Spleen (tissue), 11 donors: ENCODE results near the gene ZDHHC4. TPM values are rescaled to one million over a fixed set of nuclear protein-coding genes. Genes with fewer than 3 reads are reported as not detected.
A peak's percentile ranks its signal among the peaks of the same experiment; 100 is the strongest.

Source experiments
- DNase-seq: peaks from one replicate; pipeline ENCODE4 v3.0.0-alpha.2; 2020
- H3K27ac ChIP-seq, 8 donors: fragments of 200-600 bp; sonication (generic) in 7 of 8; 1 replicate in 4 of 8; 2 replicates in 4 of 8; pipeline versions ENCODE4 v1.5.0 to v1.8.0; 2016 to 2021; ENCODE audit warnings: inconsistent platforms in 4 of 8, mild to moderate bottlenecking in 4 of 8, moderate library complexity in 1 of 8
- H3K27me3 ChIP-seq, 7 donors: fragments of 200-600 bp; sonication (generic) in 6 of 7; replicated peaks in 1 of 7; 1 replicate in 4 of 7; 2 replicates in 3 of 7; pipeline versions ENCODE4 v1.5.0 to v1.8.0; 2016 to 2021; ENCODE audit warnings: inconsistent platforms in 3 of 7, mild to moderate bottlenecking in 1 of 7
- H3K36me3 ChIP-seq, 6 donors: fragments of 200-600 bp; sonication (generic) in 5 of 6; 1 replicate in 4 of 6; 2 replicates in 2 of 6; pipeline versions ENCODE4 v1.5.0 to v1.8.0; 2016 to 2021; ENCODE audit warnings: inconsistent platforms in 2 of 6
- H3K4me1 ChIP-seq, 6 donors: fragments of 200-600 bp; sonication (generic) in 5 of 6; 1 replicate in 3 of 6; 2 replicates in 3 of 6; pipeline versions ENCODE4 v1.5.0 to v1.8.0; 2016 to 2021; ENCODE audit warnings: inconsistent platforms in 3 of 6
- H3K4me3 ChIP-seq, 8 donors: fragments of 200-600 bp; sonication (generic) in 7 of 8; 1 replicate in 4 of 8; 2 replicates in 4 of 8; pipeline versions ENCODE4 v1.5.0 to v1.8.0; 2016 to 2021; ENCODE audit warnings: inconsistent platforms in 4 of 8, mild to moderate bottlenecking in 4 of 8, moderate library complexity in 2 of 8
- H3K9me3 ChIP-seq, 8 donors: fragments of 200-600 bp; sonication (generic) in 7 of 8; 1 replicate in 4 of 8; 2 replicates in 4 of 8; pipeline versions ENCODE4 v1.5.0 to v1.8.0; 2016 to 2021; ENCODE audit warnings: inconsistent platforms in 4 of 8
- CTCF ChIP-seq, 11 experiments: fragments of 200-600 bp in 7 of 11; fragments of 450-650 bp in 4 of 11; sonication (generic) in 4 of 11; IDR thresholded peaks in 8 of 11; conservative IDR thresholded peaks in 3 of 11; 1 replicate in 7 of 11; 2 replicates in 4 of 11; pipeline versions ENCODE4 v1.4.0 to v1.8.0; 2016 to 2021; ENCODE audit warnings: antibody characterized with exemption in 11 of 11, inconsistent platforms in 4 of 11, mild to moderate bottlenecking in 1 of 11
- POLR2A ChIP-seq, 3 donors: fragments of 450-650 bp; IDR thresholded peaks; one replicate each; pipeline ENCODE4 v1.5.1; 2017; ENCODE audit warnings: antibody characterized with exemption in 3 of 3, mild to moderate bottlenecking in 1 of 3
- POLR2AphosphoS5 ChIP-seq, 3 donors: sonication (generic); formaldehyde crosslinking; IDR thresholded peaks; one replicate each; pipeline ENCODE4 v1.5.1; 2017; ENCODE audit warnings: antibody characterized with exemption in 3 of 3
- WGBS, 5 donors: extraction: QIAGEN DNeasy Blood & Tissue Kit in 3 of 5; methylation state at CpG; one replicate each; pipeline versions ENCODE4 v1.1.5 to v1.1.7; 2013 to 2018; 5-methylcytosine and 5-hydroxymethylcytosine counted together
- intact Hi-C: fragments of 100-400 bp; cut with DNase I; formaldehyde crosslinking; loops from one replicate; pipeline ENCODE4 v1.15.0; 2023; ENCODE audit warnings: low total_unique reads
- polyA plus RNA-seq, 3 donors: library from polyadenylated mRNA; stranded (reverse); fragments of 200-250 nt; gene quantifications; one replicate each; pipeline ENCODE4 v1.2.1, GENCODE V29; 2013
- total RNA-seq, 7 donors: library from RNA; depleted of rRNA in 3 of 7; stranded (reverse); fragments of >200 nt in 3 of 7; fragmentation: NEBNext Ultra II Directional in 4 of 7; extraction: Animal tissue kit (Norgen Biotek cat#: 25700) in 4 of 7; gene quantifications; one replicate each; pipeline versions ENCODE4 v1.1.0 to v1.2.1, GENCODE V29; 2016 to 2021
- donor health status: healthy with polysubstance abuse.
- donor health status: DM: no; HTN: no; CAD: no; lungs with moderate emphysema.
- donor health status: DM: no; HTN: no; CAD: no.
- donor health status: Bipolar disorder and iron deficiency.
- donor health status: healthy.
- donor health status: DM: no; HTN: no; CAD: no.
- donor health status: DM: yes; HTN: yes; CAD: no.

ZDHHC4 gene
- total and polyA plus RNA-seq, 10 donors, result 26.6 to 46.4 (median 37.4) TPM

- DNase-seq, result no peak
- H3K4me3 ChIP-seq, result peak overlapping the region in 1 of 8 donors; percentile 7
- 58 to 65% (median 64%) methylated on average over 12 to 15 of the region's 15 CpGs for WGBS, 5 donors
- no peaks in the 10 kb centered on the region for H3K27me3 ChIP-seq
- H3K36me3 ChIP-seq, result peaks cover 0 to 23% (median 3%) of the 10 kb centered on the region in 6 donors
- TF ChIP-seq POLR2AphosphoS5 (IDR thresholded peaks at IDR 0.05), result peak in 2 of 3 donors; percentile 9 to 41
- no peak for TF ChIP-seq POLR2A (IDR thresholded peaks at IDR 0.05)
- H3K4me1 ChIP-seq, result peaks cover 3 to 50% (median 38%) of the 10 kb centered on the region in 6 donors
- peak overlapping the region in 4 of 8 donors; percentile 44 to 83 (median 66) for H3K27ac ChIP-seq
- H3K9me3 ChIP-seq, result no peaks in the 10 kb centered on the region
- intact Hi-C loops, result no loop called here
These were observed 46.5 kb downstream of the ZDHHC4 start for GRCh38 chr7:6623589-6624245.

DNA sequence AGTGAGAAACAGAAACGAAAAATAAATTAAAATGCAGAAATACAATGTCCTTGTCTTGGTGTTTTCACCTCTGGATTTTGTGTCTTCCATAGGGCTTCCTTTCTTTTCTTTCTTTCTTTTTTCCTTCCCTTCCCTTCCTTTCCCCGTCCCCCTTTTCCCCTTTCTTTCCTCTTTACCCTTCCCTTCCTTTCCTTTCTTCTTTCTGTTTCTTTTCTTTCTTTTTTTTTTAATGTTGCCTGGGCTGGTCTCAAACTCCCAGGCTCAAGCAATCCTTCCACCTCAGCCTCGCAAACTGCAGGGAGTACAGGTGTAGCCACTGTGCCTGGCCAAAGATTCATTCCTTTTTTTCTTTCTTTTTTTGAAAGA, 47.0 kb downstream of the ZDHHC4 start:
- intact Hi-C loops, result no loop called here
- DNase-seq, result no peak
- no peaks in the 10 kb centered on the region for H3K27me3 ChIP-seq
- H3K36me3 ChIP-seq, result peaks cover 0 to 23% (median 3%) of the 10 kb centered on the region in 6 donors
- no peaks in the 10 kb centered on the region for H3K9me3 ChIP-seq
- 49 to 67% (median 54%) methylated on average over 3 of the region's 3 CpGs for WGBS, 5 donors
- H3K4me3 ChIP-seq, result peak overlapping the region in 1 of 8 donors; percentile 7
- TF ChIP-seq CTCF (IDR thresholded peaks at IDR 0.05 in 8 of 11, conservative IDR thresholded peaks at IDR 0.05 in 3 of 11), result no peak
- TF ChIP-seq POLR2AphosphoS5 (IDR thresholded peaks at IDR 0.05), result no peak
- no peak for TF ChIP-seq POLR2A (IDR thresholded peaks at IDR 0.05)
- H3K4me1 ChIP-seq, result peaks cover 3 to 49% (median 38%) of the 10 kb centered on the region in 6 donors
- peak overlapping the region in 4 of 8 donors; percentile 44 to 83 (median 66) for H3K27ac ChIP-seq

DNA sequence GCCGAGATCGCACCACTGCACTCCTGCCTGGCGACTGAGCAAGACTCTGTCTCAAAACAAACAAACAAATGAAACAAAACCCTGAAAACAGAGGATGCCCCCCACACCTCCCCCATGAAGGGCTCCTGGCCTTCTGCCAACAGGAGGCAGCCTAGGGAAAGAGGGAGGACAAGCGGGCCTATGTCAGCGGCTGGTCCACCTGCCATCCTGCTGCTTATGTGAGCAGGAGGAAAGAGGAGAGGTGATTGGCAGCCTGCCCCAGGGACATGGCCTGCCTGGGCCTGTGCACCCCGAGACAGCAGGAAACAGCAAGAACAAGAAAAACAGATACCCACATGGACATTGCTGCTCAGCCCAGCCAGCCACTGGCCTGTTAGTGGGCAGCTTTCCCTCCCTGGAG, 50.8 kb downstream of the ZDHHC4 start:
- whole genome bisulfite sequencing, 5 donors, result 86 to 91% (median 89%) methylated on average over 6 of the region's 6 CpGs

DNA sequence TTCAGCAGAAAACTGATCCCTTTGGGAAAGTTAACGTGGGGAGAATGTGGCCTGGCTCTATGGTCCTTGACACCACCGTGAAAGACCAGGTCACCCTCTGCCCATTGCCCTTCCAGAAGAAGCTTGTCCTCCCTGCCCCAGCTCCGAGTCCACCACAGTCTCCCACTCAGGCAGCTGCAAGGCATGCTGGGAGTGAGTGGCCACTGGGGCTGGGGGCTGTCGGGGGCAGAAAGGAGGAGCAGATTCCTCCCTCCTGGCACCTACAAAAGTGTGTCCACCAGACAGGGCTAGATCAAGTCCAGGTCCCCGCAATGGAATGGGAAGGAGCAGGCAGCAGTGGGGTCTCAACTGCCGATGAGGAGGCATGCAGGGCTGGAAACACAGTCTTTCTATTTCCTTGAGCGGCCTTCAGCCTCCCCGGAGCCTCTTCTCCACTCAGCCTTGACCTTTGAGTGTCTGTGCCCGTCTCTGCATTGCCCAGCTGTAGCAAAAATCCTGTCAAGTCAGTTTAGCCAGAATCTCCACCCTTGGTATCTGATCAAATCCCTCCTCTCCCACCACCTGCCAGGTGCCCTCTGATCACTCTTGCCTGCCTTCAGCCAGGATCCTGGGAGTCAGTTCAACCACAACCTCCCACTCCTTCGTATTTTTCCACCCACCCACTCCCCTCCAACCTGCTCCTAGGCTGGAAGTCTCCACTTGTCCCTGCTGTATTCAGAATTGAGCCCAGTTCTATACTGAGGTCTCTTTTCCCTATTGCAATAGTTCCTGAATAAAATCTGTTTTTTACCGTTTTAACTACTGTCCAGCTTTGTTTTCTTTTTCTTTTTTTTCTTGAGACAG, 53.0 kb downstream of the ZDHHC4 start:
- intact Hi-C loops, result no loop called here
- H3K9me3 ChIP-seq, result peaks cover 0 to 4% (median 0%) of the 10 kb centered on the region in 8 donors
- H3K36me3 ChIP-seq, result no peaks in the 10 kb centered on the region
- no peak overlapping the region for H3K27ac ChIP-seq
- H3K4me1 ChIP-seq, result peaks cover 0 to 5% (median 1%) of the 10 kb centered on the region in 6 donors
- H3K4me3 ChIP-seq, result no peak overlapping the region
- no peak for DNase-seq
- 74 to 78% (median 76%) methylated on average over 10 to 11 of the region's 11 CpGs for WGBS, 5 donors
- H3K27me3 ChIP-seq, result no peaks in the 10 kb centered on the region
- TF ChIP-seq POLR2A (IDR thresholded peaks at IDR 0.05) (no peak), POLR2AphosphoS5 (IDR thresholded peaks at IDR 0.05) (no peak), CTCF (IDR thresholded peaks at IDR 0.05 in 8 of 11, conservative IDR thresholded peaks at IDR 0.05 in 3 of 11) (no peak)

More for the DNA sequence above, 50.8 kb downstream of the ZDHHC4 start:
- TF ChIP-seq POLR2AphosphoS5 (IDR thresholded peaks at IDR 0.05), result no peak
- no peak for TF ChIP-seq CTCF (IDR thresholded peaks at IDR 0.05 in 8 of 11, conservative IDR thresholded peaks at IDR 0.05 in 3 of 11)
- no peak for TF ChIP-seq POLR2A (IDR thresholded peaks at IDR 0.05)
- Histone ChIP-seq H3K27ac (no peak overlapping the region), H3K4me1 (peaks cover 0 to 21% (median 15%) of the 10 kb centered on the region in 6 donors), H3K36me3 (peaks cover 0 to 7% (median 0%) of the 10 kb centered on the region in 6 donors), H3K9me3 (no peaks in the 10 kb centered on the region), H3K4me3 (no peak overlapping the region), H3K27me3 (no peaks in the 10 kb centered on the region)
- DNase-seq, result no peak
- intact Hi-C loops, result no loop called here
